Activated CD8-positive, alpha-beta memory T cell treated with anti-CD3 and anti-CD28 coated beads for 36 hours (primary cell): ENCODE measurements around the gene SELL. TPM values are rescaled to one million over a fixed set of nuclear protein-coding genes. Genes with fewer than 3 reads are reported as not detected.
"Not testable (repeated sequence)": the region's sequence is repeated elsewhere in the genome, so short reads cannot be mapped to it uniquely, and the experiment has no call there.

ENCODE experiments used
- CTCF ChIA-PET: fragments of 350-600 bp; sonication (Branson Sonifier 250); formaldehyde crosslinking; loops from one replicate; lab custom pipeline; 2021; ENCODE audit warnings: antibody characterized with exemption; lab: Charles Lee
- POLR2A ChIA-PET: fragments of 350-600 bp; sonication (Branson Sonifier 250); formaldehyde crosslinking; loops from one replicate; lab custom pipeline; 2021; ENCODE audit warnings: antibody characterized with exemption; lab: Charles Lee
- total RNA-seq, 2 experiments: library from RNA; stranded (reverse); gene quantifications; one replicate each; pipeline ENCODE4 v1.2.3, GENCODE V29; 2021

SELL gene
- 10 to 100 TPM; 33.4 to 39.0 TPM for total RNA-seq

DNA sequence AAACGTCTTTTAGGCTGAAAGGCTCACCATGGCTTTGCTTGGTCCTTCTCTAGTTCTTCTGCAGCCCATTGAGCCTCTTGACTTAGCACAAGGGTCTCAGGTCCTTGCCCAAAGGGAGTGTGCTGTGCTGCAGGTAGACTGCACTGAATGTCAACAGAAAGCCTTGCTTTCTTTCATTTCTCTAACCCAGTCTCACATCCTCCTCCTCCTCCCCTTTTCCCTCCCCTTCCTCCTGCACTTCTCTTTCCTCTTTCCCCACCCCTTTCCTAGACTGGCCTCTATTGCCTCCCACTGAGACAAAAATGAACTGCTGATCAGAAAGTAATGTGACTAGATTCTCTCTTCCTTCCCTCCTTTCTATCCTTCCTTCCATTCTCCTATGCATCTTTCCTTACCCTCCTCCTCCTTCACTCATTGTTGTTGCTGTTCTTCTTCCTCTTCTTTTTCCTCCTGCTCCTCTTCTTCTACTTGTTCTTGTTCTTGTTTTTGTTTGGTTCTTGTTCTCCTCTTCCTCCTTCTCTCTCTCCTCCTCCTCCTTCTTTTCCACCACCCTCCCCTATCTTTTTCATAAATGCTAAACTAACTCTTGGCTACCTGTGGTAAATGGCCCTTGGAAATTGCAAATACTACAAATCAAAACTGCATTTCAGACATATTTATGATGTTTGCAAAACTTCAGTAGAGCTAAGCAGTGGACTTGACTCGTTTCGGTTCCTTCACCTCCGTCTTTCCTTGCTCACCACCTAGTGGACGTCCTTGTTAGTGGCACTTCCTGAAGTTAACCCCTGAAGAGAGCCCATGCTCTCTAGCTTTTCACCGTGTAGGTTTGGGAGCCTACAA, at the start of gene SELL:
SELL (minus strand) TSS at position 152 of the 840 bp plus-strand sequence; CDS start at position 30, 122 bp downstream.
- ChIA-PET POLR2A (interaction anchor here (0.6 kb wide), 1 partner anchor 10 kb away, joined by 3 read pairs; no protein-coding TSS in a partner anchor), CTCF (interaction anchor here (1.0 to 1.5 kb wide), 12 partner anchors 13 to 165 kb away, joined by 3 to 26 read pairs (median 4); partner anchors contain the start of gene F5)

DNA sequence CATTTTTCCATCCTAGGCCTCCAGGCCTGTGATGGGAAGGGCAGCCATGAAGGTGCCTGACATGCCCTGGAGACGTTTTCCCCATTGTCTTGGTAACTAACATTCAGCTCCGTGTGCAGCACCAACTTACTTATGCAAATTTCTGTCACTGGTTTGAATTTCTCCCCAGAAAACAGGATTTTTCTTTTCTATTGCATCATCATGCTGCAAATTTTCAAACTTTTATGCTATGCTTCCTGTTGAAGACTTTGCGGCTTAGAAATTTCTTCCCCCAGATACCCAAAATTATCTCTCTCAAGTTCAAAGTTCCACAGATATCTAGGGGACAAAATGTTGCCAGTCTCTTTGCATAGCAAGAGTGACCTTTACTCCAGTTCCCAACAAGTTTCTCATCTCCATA, 47.6 kb upstream of the SELL start:
- ChIA-PET POLR2A (no interaction called here), CTCF (no interaction called here)

DNA sequence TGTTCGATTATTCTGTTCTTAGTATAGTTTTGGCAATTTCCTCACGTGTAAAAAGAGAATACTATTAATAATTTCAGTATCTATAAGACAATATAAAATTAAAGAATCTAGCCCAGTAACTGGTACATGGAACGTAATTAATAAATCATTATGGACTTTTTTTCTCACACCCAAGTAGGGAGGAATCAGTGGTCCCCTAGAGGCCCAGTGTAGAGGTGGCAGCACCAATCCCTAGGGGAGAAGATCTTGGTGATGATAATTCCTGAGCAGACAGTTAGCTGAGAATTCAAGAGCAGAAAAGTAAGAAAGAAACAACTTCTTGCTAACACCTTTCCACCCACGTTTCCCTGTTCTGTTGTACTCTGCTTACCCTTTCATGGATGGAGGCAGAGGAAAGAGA, 42.1 kb upstream of the SELL start:
- POLR2A ChIA-PET = no interaction called here
- CTCF ChIA-PET = interaction anchor here (1.0 kb wide), 1 partner anchor 20 kb away, joined by 3 read pairs; no protein-coding TSS in a partner anchor

DNA sequence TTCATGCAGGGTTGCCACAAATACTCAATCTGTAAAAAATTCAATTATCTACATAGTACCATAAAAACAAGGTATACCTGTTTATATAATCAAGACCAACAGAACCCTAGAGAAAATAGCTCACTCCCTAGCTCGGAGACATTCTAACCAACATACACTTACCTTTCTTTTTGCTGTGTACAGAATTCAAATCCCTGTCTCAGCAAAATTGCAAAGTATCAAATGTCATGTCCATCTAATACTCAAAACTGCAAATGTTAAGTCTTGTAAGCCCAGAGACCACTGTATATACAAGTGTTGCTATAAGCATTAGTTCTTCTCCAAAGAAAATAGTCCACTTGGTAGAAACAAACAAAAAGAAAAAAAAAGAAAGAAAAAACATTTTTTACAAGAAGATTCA, 38.6 kb upstream of the SELL start:
- CTCF ChIA-PET = no interaction called here

GRCh38 chr1:169746550-169746949, 35.1 kb upstream of the SELL start:
- CTCF ChIA-PET = no interaction called here
- POLR2A ChIA-PET = no interaction called here

More for the DNA sequence above, 38.6 kb upstream of the SELL start:
- POLR2A ChIA-PET = no interaction called here

DNA sequence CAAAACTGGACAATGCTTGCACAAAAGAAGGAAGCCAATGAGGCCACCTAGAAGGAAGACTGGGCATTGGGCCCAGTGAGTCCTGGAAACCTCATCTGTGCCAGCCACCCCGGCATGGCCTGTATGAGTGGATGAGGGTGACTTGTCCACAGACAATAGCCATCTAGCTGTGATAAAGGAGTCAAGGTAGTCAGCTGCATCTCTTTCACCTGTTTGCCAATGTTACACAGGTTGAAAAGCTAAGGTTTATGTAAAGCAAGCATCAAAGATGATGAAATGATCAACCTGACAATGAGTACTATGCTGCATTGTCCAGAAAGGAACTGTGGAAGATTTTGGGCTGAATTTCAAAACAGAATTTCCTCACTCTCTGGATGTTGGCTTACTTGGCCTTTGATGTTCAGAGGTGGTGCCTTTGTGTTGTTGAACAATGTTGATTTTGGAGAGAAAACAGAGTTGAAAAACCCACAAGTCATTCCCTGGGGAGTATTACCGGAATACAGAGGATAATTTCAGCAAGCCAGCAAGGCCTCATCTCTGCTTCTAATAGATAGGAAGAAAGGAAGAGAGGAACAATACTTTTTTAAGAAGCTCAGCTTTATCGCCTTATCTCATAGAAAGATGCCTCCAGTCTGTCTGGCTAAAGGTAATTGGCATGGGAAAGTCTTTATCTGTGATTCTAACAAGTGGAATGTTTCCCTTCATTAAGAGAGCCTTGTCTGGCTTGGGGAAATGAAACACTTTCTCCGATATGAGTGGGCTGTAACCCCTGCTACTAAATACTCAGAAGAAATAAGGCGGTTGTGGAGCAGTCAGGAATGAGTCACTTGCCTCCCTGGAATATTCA, 33.8 kb upstream of the SELL start:
- POLR2A ChIA-PET = no interaction called here
- CTCF ChIA-PET = interaction anchor here (0.9 kb wide), 1 partner anchor 143 kb away, joined by 3 read pairs; no protein-coding TSS in a partner anchor

DNA sequence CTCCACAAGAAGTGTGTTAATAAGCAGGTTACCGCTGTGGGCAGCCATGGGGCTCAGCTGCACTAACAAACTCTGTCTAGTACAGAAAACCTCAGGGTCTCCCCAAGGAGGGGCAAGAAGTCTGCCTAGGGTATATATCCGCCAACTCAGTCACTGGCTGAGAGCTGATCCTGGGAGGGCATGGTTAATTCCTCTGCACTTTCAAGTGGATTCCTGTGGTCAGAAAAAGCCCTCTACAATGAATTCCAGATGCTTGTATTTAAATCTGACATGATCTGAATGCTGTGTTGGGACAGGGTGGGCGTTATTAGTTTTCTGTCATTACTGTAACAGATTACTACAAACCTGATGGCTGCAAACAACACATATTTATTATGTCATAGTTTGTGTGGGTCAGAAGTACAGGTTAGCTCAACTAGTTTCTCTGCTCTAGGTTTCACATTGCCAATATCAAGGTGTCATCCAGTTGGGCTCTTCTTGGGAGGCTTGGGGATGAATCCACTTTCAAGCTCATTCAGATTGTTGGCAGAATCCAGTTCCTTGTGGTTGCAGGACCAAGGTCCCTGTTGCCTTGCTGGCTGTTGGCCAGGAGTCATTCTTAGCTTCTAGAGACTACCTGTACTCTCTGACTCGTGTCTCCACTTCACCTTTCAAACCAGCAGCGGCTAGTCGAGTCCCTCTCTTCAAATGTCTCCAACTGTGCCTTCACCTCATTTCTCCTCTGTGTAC, 30.4 kb upstream of the SELL start:
- CTCF ChIA-PET = no interaction called here

GRCh38 chr1:169739980-169740379, 28.6 kb upstream of the SELL start:
- CTCF ChIA-PET = no interaction called here
- POLR2A ChIA-PET = no interaction called here

More for the DNA sequence above, 30.4 kb upstream of the SELL start:
- POLR2A ChIA-PET = no interaction called here

GRCh38 chr1:169733924-169734323, 22.5 kb upstream of the SELL start, which contains the start of gene SELE:
Gene SELE (minus strand): TSS chr1:169734079. CDS start chr1:169733612, 467 bp downstream.
- CTCF ChIA-PET = no interaction called here
- POLR2A ChIA-PET = no interaction called here

GRCh38 chr1:169731446-169731845, 20.0 kb upstream of the SELL start:
- POLR2A ChIA-PET = no interaction called here
- CTCF ChIA-PET = no interaction called here

DNA sequence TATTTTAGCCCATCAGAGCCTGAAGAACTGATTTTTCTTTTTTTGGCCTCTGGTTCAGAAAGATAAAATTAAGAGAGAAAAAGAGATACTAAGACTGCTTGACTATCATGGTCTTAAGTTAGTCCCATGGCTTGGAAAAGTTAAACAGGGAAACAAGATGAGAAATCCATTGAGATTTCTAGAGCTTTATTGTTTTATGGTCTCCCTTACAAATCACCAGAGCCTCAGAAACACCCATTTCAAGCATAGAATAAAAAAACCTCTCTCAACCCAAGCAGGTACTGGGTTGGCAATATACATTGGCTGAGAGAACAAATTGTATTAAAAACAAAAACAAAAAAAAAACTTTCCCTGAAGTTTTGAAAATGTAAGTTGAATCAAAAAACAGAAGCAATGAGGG, 18.6 kb upstream of the SELL start:
- CTCF ChIA-PET = no interaction called here
- POLR2A ChIA-PET = no interaction called here

DNA sequence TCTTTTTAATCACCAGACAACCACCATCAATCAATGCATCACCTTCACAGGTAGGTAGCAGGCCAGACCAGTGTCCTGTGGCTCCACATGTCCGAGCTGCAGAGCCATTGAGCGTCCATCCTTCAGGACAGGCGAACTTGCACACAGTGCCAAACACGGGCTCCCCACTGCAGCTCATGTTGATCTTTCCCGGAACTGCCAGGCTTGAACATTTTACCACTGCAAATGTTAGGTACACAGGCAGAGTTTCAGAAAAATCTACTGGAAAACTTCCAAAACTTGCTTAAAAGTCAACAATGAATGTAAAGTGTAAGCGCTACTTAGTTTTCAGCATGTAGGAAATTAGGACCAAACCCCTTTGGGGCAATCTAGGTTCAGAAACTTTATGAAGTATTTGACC, 15.9 kb upstream of the SELL start:
- ChIA-PET POLR2A (no interaction called here), CTCF (no interaction called here)

DNA sequence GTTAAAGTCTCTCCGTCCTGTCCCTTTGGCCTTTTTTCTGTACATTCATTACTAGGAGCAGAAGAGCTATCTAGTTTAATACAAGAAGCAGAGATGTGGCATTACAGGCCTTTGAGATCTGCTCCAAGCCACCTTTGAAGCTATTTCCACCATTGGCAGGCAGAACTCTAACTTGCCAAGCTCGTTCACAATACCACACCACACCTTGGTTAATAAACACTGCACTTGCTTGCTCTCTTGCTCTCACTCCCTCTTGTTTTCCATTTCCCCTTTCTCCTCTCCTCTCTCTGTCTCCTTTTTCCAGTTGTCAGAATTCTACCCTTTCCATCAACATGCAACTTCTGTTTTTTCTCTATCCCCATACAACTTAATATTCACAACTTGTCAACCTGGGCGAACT, 15.4 kb upstream of the SELL start:
- POLR2A ChIA-PET = no interaction called here

DNA sequence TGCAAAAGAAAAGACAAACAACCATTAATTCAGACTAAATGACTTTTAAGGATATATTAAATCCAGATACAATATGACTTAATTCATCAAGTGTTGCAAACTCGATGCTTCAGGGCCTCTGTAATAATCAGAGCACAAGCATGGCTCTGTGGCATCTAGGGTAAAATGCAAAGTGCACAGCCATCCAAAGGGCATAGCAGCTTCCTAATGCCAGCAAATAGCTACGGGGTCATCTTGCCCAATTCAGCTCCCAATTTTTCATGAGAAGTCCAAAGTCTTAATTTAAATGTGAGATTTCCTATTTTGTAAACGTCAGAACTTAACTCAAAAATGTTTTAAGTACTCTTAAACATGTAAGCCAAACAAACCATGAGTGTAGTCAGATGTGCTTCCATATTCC, 14.5 kb upstream of the SELL start:
- CTCF ChIA-PET = no interaction called here
- POLR2A ChIA-PET = no interaction called here

More for the DNA sequence above, 15.4 kb upstream of the SELL start:
- CTCF ChIA-PET = no interaction called here

DNA sequence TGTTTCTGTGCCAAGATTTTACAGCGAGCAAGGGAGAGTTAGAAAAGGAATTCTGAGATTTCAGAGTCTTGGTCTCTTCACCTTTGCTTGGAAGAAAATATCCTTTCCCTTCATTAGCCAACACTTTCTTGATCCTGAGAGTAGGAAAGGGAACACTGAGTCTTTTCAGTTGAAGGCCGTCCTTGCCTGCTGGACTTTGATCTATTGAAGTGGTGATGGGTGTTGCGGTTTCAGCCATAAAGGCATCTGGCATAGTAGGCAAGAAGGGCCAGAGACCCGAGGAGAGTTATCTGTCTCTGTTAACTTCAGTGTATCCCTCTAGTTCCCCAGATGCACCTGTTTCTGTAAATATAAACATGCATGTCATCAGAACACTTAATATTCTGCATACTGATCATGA, 12.7 kb upstream of the SELL start:
- POLR2A ChIA-PET = no interaction called here
- CTCF ChIA-PET = no interaction called here

DNA sequence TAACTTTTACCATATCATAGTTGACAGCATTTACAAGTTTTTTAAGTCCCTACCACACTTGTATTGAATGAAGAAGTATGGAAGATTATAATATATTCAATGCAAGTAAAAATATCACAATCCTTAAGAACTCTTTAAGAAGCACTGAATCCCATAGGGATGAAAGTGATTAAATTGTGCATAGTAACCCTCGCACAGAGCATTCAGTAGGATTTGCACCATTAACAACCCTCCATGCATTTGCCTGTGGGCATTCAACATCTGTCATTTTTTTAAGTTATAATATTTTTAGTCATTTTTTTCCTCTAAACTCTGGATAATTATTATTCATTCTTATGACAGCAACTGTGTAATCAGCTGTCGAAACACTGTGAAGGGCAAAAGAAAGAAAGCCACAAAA, 12.3 kb upstream of the SELL start:
- ChIA-PET POLR2A (no interaction called here), CTCF (no interaction called here)

DNA sequence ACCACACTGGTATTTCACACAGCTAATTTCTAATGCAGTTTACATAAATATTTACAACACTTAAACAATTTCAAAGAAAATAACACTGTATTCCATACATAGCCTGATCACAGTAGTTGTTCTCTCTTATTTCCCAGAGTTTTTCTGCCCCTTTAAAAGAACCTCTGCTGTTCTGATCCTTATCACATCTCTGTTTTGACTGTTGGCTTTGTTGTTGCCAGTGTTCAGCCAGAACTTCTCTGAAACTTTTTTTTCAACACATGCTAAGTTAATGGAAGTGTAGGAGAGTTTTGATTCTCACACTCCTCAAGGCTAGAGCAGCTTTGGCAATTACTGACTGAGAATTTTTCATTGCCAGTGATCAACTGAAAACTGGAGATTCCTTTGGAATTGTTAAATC, 11.4 kb upstream of the SELL start:
- ChIA-PET CTCF (no interaction called here), POLR2A (no interaction called here)

- POLR2A ChIA-PET = not testable (repeated sequence)
- CTCF ChIA-PET = interaction anchor here (0.8 kb wide), 1 partner anchor 1112 kb away, joined by 3 read pairs; no protein-coding TSS in a partner anchor
These were observed 3.7 kb upstream of the SELL start for GRCh38 chr1:169715100-169715499.

GRCh38 chr1:169713090-169713489, 1.7 kb upstream of the SELL start:
- POLR2A ChIA-PET = not testable (repeated sequence)
- CTCF ChIA-PET = interaction anchor here (1.3 to 1.5 kb wide), 3 partner anchors 14 to 112 kb away, joined by 4 to 26 read pairs (median 5); no protein-coding TSS in a partner anchor
